ENCODE measurements around the gene KRTAP12-1. TPM values are rescaled to one million over a fixed set of nuclear protein-coding genes. Genes with fewer than 3 reads are reported as not detected.
"Not testable (repeated sequence)": the region's sequence is repeated elsewhere in the genome, so short reads cannot be mapped to it uniquely, and the experiment has no call there.

Gene KRTAP12-1
- total RNA-seq, 2 donors from 2014 or later = not detected

GRCh38 chr21:44650973-44651675 is 30.8 kb downstream of the KRTAP12-1 start:
- intact Hi-C loops (cut with DNase I) = no loop called here
- no peak for DNase-seq (ENCODE audit: low spot score)

- DNase-seq (ENCODE audit: low spot score) = no peak
Measured at GRCh38 chr21:44650265-44650972, 31.5 kb downstream of the KRTAP12-1 start.

GRCh38 chr21:44649521-44650100 is 32.4 kb downstream of the KRTAP12-1 start:
- no peak for DNase-seq (ENCODE audit: low spot score)
- intact Hi-C loops (cut with DNase I) = no loop called here

More at GRCh38 chr21:44650265-44650972, 31.5 kb downstream of the KRTAP12-1 start:
- intact Hi-C loops (cut with DNase I) = no loop called here

- DNase-seq (ENCODE audit: low spot score) = no peak
- intact Hi-C loops (cut with DNase I) = no loop called here
Measured at GRCh38 chr21:44648557-44649311, 33.2 kb downstream of the KRTAP12-1 start.

- intact Hi-C loops (cut with DNase I) = no loop called here
- no peak for DNase-seq (ENCODE audit: low spot score)
Measured at GRCh38 chr21:44647222-44647552, 34.8 kb downstream of the KRTAP12-1 start.

- intact Hi-C loops (cut with DNase I); DNase-seq (ENCODE audit: low spot score): not testable (repeated sequence)
Measured at GRCh38 chr21:44646366-44647221, 35.4 kb downstream of the KRTAP12-1 start, which contains the start of gene KRTAP10-11. Gene KRTAP10-11, plus strand, starts transcription at chr21:44646414. Its CDS starts 45 bp downstream, at chr21:44646459.

GRCh38 chr21:44644878-44645277 is 37.1 kb downstream of the KRTAP12-1 start:
- no peak for DNase-seq (ENCODE audit: low spot score)
- intact Hi-C loops (cut with DNase I) = no loop called here

- DNase-seq (ENCODE audit: low spot score) = no peak
- intact Hi-C loops (cut with DNase I) = no loop called here
Measured at GRCh38 chr21:44643741-44644310, 38.1 kb downstream of the KRTAP12-1 start.

- intact Hi-C loops (cut with DNase I) = no loop called here
- no peak for DNase-seq (ENCODE audit: low spot score)
Measured at GRCh38 chr21:44640761-44641160, 41.2 kb downstream of the KRTAP12-1 start.

- DNase-seq (ENCODE audit: low spot score) = no peak
- intact Hi-C loops (cut with DNase I) = no loop called here
Measured at GRCh38 chr21:44639331-44639655, 42.7 kb downstream of the KRTAP12-1 start.

- DNase-seq (ENCODE audit: low spot score) = not testable (repeated sequence)
Measured at GRCh38 chr21:44638506-44639330, 43.2 kb downstream of the KRTAP12-1 start.

GRCh38 chr21:44637851-44638348 is 44.1 kb downstream of the KRTAP12-1 start:
- DNase-seq (ENCODE audit: low spot score); intact Hi-C loops (cut with DNase I): not testable (repeated sequence)

More at GRCh38 chr21:44638506-44639330, 43.2 kb downstream of the KRTAP12-1 start:
- intact Hi-C loops (cut with DNase I) = not testable (repeated sequence)

- DNase-seq (ENCODE audit: low spot score) = no peak
- intact Hi-C loops (cut with DNase I) = no loop called here
Measured at GRCh38 chr21:44637018-44637850, 44.7 kb downstream of the KRTAP12-1 start, which contains the start of gene KRTAP10-10. Gene KRTAP10-10, plus strand, starts transcription at chr21:44637356. Its CDS starts 62 bp downstream, at chr21:44637418.

GRCh38 chr21:44636209-44637017 is 45.5 kb downstream of the KRTAP12-1 start:
- intact Hi-C loops (cut with DNase I) = no loop called here
- peak; percentile 28 for DNase-seq (ENCODE audit: low spot score)

- DNase-seq (ENCODE audit: low spot score) = no peak
- intact Hi-C loops (cut with DNase I) = no loop called here
Measured at GRCh38 chr21:44632067-44632466, 49.9 kb downstream of the KRTAP12-1 start.

Data from posterior vena cava (tissue), 2 donors.